ENCODE results near the gene MED12L.

Gene MED12L

DNA sequence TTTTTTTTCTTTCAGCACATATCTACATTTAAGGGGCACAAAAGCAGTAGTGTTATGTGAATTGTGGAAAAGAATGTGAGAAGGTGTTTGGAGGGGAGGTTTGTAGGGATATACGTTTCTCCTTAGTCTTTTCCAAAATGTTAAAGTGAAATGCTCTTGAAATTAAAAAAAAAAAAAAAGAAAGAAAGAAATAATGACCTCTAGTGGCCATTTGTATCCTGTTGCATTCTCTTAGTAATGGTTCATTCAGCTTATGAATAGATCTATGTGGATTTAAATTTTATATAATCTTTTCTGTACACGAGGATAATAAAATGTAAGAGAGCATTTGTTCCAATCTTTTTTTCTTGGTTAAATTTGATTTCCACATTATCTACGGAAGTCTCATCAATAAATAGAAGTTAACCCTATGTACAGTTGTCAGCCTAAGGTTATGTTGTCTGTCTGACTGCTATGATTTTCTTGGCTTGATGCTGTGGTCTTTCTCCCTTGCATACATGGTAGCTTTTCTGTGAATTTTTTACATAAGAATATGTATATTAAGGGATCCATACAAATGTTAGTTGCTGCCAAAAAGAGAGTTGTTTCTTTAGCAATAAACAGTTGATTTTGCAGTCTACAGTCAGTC is 242.2 kb downstream of the MED12L start:
- no peak for TF ChIP-seq JUND (IDR thresholded peaks at IDR 0.05; ENCODE audit: low read depth)
- in situ Hi-C loops (cut with HindIII; ENCODE audit: low pct_unique_long_range_greater_than_20kb, low sequenced_read_pairs): no loop called here
- peak in 1 of 2 experiments; percentile 54 for DNase-seq (ENCODE audit: low read depth in 1 of 2, low spot score in 1 of 2)

DNA sequence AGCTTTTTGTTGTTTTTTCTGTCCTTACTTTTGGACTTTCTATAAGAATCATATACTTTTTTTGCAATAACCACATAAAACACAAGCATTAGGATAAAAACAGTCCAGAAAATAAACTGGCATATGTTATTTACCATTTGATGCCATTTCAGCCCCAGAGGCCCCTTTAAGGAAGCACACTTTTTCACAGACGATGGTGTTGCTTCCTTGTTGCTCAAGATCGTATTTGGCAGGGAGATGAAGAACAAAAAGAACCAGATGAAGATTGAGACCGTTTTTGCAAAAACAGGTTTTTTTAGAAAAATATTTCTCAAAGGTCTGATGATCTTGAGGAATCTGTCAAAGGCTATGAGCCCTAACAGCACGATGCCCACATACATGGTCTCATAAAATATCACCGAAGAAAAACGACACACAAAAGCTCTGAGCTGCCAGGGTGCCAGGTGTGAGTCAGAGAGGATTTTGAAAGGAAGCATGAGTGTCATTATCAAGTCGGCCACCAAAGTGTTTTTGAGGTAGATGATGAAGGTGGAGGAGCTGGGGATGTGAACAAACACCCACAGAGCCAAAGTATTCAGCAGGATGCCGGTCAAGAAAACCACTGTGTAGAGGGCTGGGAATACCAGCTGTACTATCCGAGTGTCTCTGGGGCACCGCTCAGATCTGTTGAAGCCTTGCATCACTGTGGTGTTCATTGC is 243.0 kb downstream of the MED12L start:
- in situ Hi-C loops (cut with HindIII; ENCODE audit: low pct_unique_long_range_greater_than_20kb, low sequenced_read_pairs): no loop called here
- no peak for DNase-seq (ENCODE audit: low read depth in 1 of 2, low spot score in 1 of 2)
- no peak for TF ChIP-seq JUND (IDR thresholded peaks at IDR 0.05; ENCODE audit: low read depth)

DNA sequence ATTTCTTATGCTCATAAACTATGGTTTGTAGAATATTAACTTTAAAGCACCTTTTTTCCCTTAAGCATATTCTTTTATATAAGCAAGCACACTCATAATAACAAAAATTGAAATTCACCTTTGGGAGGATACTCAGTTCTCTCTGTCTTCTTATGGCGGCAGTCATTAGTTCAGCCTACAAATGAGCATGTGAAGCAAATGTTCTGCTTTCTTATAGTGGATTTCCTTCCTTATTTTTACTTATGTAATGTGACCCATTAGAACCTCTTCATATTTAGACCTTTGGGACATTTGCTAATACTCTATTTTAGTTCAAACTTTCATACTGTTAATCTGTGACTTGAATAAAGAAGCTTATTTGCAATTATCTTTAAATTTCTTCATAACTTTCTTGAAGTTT is 243.9 kb downstream of the MED12L start, which contains the start of gene P2RY13:
Gene P2RY13 (minus strand): TSS at position 187 of the 400 bp plus-strand sequence. CDS start 21 bp downstream, at position 166.
- no peak for DNase-seq (ENCODE audit: low read depth in 1 of 2, low spot score in 1 of 2)
- in situ Hi-C loops (cut with HindIII; ENCODE audit: low pct_unique_long_range_greater_than_20kb, low sequenced_read_pairs): no loop called here
- no peak for TF ChIP-seq JUND (IDR thresholded peaks at IDR 0.05; ENCODE audit: low read depth)

DNA sequence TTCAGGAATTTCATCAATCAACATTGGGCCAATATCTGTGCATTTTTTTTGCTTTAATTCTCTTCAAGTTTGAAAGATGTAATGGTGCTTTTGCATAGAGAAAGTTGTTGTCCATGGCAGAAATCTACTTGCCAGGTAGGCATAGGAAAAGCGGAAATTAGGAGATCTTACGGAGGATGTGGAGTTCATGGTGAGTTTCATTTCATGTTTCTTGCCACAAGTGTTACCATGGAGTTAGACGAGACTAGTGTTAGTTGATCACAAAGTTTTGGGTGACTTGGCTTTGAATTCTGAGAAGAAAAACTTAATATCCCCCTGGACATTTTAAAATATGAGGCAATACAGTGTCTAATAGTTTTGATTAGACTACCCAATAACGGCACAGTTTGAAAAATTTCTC is 244.9 kb downstream of the MED12L start:
- DNase-seq (ENCODE audit: low read depth in 1 of 2, low spot score in 1 of 2): no peak
- no peak for TF ChIP-seq JUND (IDR thresholded peaks at IDR 0.05; ENCODE audit: low read depth)
- in situ Hi-C loops (cut with HindIII; ENCODE audit: low pct_unique_long_range_greater_than_20kb, low sequenced_read_pairs): no loop called here

DNA sequence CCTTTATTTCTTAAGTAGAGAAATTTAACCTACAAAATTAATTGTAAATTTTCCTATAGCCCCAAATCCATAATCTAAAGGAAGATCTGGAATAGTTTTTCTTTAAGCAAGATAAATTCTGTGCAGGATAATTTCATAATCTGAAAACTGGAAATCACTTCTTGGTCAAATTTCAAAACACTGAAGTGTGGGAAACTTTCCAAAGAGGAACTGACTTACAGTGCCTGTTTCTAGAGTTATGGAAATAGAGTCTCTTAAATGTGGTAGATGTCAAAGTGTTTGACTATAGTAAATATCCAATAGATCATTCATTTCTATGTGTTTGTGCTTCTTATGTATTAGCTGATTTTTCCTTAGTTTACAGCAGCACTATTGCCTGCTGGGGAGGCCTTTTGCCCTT is 245.4 kb downstream of the MED12L start:
- no peak for TF ChIP-seq JUND (IDR thresholded peaks at IDR 0.05; ENCODE audit: low read depth)
- DNase-seq (ENCODE audit: low read depth in 1 of 2, low spot score in 1 of 2): no peak
- in situ Hi-C loops (cut with HindIII; ENCODE audit: low pct_unique_long_range_greater_than_20kb, low sequenced_read_pairs): no loop called here

DNA sequence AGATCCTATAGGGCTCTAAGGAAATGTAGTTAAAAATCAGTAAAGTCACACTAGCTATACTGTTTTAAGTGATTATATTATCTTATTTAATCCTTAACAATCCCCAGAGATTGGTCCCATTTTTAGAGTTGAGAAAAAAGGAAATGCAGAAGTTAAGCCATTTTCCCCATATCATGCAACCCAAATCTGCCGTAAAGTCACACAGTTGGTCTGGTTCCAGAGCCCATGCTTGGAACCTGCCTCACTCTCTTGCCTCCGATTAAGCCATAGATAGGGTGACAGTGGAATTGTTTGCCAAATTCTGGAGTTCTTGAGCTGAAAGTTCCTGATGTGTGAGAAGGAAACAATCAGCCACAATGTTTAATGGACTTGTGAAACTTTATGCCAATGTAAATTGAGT is 246.2 kb downstream of the MED12L start:
- no peak for DNase-seq (ENCODE audit: low read depth in 1 of 2, low spot score in 1 of 2)
- TF ChIP-seq JUND (IDR thresholded peaks at IDR 0.05; ENCODE audit: low read depth): no peak
- in situ Hi-C loops (cut with HindIII; ENCODE audit: low pct_unique_long_range_greater_than_20kb, low sequenced_read_pairs): no loop called here

DNA sequence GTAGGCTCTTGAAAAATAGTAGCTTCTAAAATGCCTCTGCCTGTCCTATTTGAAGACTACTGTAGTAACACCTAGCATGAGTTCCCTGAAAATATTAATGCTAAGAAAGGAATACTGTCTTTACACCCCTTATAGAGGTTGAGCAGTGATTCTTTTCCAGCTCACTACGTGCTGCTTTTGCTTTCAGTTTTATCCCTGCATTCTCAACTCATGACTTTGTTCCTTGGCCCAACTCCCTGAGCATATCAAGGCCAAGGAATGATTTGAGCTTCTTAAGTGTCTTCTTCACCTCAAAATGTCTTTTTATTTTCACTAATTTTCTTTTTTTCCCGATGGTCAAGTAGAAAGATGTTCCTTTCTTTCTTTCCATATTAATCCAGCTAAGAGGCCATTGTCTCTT is 260.4 kb downstream of the MED12L start:
- in situ Hi-C loops (cut with HindIII; ENCODE audit: low pct_unique_long_range_greater_than_20kb, low sequenced_read_pairs): no loop called here
- no peak for TF ChIP-seq JUND (IDR thresholded peaks at IDR 0.05; ENCODE audit: low read depth)

DNA sequence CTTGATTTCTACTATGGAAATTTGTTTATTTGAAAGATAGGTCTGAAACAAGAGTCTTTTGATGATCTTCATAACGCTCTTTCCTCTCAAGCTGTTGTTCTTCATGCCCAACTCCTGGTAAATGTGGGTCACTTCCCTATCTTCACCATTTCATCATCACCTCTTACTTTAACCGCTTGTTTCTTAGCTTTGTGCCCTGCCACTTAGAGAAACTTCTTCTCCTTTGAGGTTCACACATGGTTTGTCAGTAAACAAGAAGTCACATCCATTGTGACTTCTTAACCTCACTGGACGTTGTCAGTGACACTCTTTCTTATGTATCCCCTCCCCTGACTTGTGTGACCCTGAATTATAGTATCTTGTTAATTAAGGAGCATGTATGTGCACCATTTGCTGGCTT is 260.8 kb downstream of the MED12L start:
- in situ Hi-C loops (cut with HindIII; ENCODE audit: low pct_unique_long_range_greater_than_20kb, low sequenced_read_pairs): no loop called here
- TF ChIP-seq JUND (IDR thresholded peaks at IDR 0.05; ENCODE audit: low read depth): no peak
- DNase-seq (ENCODE audit: low read depth in 1 of 2, low spot score in 1 of 2): no peak

More for the DNA sequence above, 260.4 kb downstream of the MED12L start:
- no peak for DNase-seq (ENCODE audit: low read depth in 1 of 2, low spot score in 1 of 2)

DNA sequence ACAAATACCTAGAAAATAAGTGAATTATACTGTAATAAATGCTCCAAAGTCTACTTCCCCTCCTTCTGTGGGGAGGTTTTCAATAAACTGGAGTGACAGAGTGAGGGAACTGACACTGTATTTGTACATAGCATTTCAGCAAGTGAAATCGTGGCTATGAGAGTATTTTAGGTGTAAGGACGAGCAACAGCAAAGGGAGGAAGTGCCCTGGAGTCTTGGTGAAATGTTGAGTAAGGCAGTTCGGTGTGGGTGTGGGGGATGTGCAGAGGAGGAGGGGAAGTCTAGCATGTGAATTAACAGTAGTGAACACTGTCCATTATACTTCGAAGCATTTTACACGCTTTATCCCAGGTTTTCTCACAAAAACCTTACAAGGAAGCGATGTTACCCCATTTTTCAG is 262.0 kb downstream of the MED12L start:
- DNase-seq (ENCODE audit: low read depth in 1 of 2, low spot score in 1 of 2): no peak
- in situ Hi-C loops (cut with HindIII; ENCODE audit: low pct_unique_long_range_greater_than_20kb, low sequenced_read_pairs): no loop called here
- TF ChIP-seq JUND (IDR thresholded peaks at IDR 0.05; ENCODE audit: low read depth): no peak

DNA sequence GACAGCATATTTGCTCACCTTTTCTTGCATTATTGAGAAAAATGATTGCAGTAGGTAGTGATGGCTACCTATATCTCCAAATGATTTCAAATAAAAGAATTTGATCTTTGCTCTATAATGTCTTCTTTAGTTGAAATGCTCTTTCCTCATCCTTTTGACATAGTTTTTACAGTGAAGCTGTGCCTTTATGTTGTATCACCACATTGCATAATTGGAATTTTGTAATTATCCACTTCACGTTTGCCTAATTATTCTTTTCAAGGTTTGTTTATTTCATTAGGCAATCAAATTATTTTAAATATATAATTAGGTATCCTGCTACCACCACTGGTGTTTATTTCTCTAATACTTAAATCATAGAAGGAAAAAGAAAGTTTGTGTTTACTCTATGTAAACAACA is 265.2 kb downstream of the MED12L start:
- in situ Hi-C loops (cut with HindIII; ENCODE audit: low pct_unique_long_range_greater_than_20kb, low sequenced_read_pairs): no loop called here
- DNase-seq (ENCODE audit: low read depth in 1 of 2, low spot score in 1 of 2): no peak
- TF ChIP-seq JUND (IDR thresholded peaks at IDR 0.05; ENCODE audit: low read depth): no peak

DNA sequence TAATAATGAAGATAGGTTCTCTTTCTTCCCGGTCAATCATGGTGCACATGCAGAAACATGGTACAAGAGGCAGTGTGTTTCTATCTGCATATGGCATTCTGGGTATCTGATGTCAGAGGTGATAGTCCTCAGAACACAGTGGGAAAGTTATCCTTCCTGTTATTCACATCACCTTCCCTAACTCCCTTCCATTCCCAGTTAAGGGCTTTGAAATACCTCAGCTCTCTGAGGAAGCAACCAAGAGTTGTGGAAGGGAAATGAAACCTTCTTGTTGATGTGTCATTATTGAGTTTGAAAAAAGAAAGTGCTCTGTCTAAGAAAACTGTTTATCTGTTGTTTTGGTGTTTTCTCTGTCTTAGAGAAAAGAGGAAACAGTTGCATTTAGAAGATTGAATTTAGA is 265.8 kb downstream of the MED12L start:
- in situ Hi-C loops (cut with HindIII; ENCODE audit: low pct_unique_long_range_greater_than_20kb, low sequenced_read_pairs): no loop called here
- DNase-seq (ENCODE audit: low read depth in 1 of 2, low spot score in 1 of 2): no peak
- no peak for TF ChIP-seq JUND (IDR thresholded peaks at IDR 0.05; ENCODE audit: low read depth)

DNA sequence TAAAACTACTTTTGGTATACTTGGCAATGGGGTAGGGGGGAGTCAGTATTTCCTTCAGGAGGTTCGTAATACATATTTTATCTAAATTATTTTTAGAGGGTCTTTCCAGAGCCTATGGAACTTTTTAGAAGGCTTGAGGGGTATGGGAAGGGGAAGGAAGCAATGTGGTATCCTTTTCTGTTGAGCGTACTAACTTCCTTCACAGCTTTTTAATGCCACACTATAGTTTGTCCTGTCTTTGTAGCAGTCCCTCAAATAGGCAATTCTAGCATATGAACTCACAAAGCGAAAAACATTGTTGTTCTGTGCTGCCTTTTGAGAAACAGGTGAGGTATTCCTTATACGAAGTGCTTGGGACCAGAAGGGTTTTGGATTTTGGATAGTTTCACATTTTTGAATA is 266.2 kb downstream of the MED12L start:
- in situ Hi-C loops (cut with HindIII; ENCODE audit: low pct_unique_long_range_greater_than_20kb, low sequenced_read_pairs): no loop called here
- TF ChIP-seq JUND (IDR thresholded peaks at IDR 0.05; ENCODE audit: low read depth): no peak

DNA sequence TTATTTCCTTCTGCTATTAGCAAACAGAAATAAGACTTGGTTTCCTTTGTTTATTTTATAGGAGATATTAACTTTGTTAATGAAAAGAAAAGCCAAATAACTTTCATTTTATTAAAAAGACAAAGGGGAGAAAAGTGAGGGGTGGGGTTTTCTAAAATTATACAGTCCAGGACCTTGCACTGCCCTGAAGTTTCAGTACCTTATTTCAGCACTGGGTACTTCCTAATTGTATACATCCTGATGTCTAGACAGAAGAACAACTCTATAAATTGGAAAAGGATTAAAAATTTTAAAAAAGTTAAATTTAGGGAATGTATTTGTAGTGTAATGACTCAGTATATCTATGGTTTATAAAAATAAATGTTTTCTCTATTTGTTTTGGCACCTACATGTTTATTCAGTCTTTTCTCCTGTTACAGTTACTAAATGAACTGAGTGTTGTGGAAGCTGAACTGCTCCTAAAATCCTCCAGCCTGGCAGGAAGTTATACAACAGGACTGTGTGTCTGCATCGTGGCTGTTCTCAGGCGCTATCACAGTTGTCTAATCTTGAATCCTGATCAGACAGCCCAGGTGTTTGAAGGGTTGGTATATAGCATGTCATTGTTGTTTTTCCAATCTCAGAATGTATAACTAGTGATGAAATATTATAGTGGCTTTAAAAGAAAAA is 271.5 kb downstream of the MED12L start:
- TF ChIP-seq JUND (IDR thresholded peaks at IDR 0.05; ENCODE audit: low read depth): no peak
- in situ Hi-C loops (cut with HindIII; ENCODE audit: low pct_unique_long_range_greater_than_20kb, low sequenced_read_pairs): no loop called here
- DNase-seq (ENCODE audit: low read depth in 1 of 2, low spot score in 1 of 2): no peak

More for the DNA sequence above, 266.2 kb downstream of the MED12L start:
- no peak for DNase-seq (ENCODE audit: low read depth in 1 of 2, low spot score in 1 of 2)
